Right forelimb (tissue), 1 donor: ENCODE measurements around the gene CHRM5.

Source experiments
- DNase-seq: peaks from one replicate; pipeline ENCODE4 v3.0.0-alpha.2; 2018

CHRM5 gene

GRCh38 chr15:33968224-33968623 is at the start of gene CHRM5:
CHRM5 (plus strand) TSS chr15:33968497; CDS start chr15:34062718, 94,221 bp downstream.
- DNase-seq = no peak

GRCh38 chr15:33923446-33923845 is 44.9 kb upstream of the CHRM5 start:
- no peak for DNase-seq

GRCh38 chr15:33926260-33926659 is 42.0 kb upstream of the CHRM5 start:
- DNase-seq = no peak

GRCh38 chr15:33932734-33933133 is 35.6 kb upstream of the CHRM5 start:
- DNase-seq = no peak

GRCh38 chr15:33934396-33934795 is 33.9 kb upstream of the CHRM5 start:
- no peak for DNase-seq

- DNase-seq = no peak
These were observed 33.4 kb upstream of the CHRM5 start for GRCh38 chr15:33934921-33935320.

- no peak for DNase-seq
These were observed 26.8 kb upstream of the CHRM5 start for GRCh38 chr15:33941279-33942063.

GRCh38 chr15:33946152-33946551 is 22.1 kb upstream of the CHRM5 start:
- DNase-seq = no peak

GRCh38 chr15:33955945-33956344 is 12.4 kb upstream of the CHRM5 start:
- DNase-seq = no peak

GRCh38 chr15:33956397-33956796 is 11.9 kb upstream of the CHRM5 start:
- DNase-seq = no peak

GRCh38 chr15:33959844-33960548 is 8.3 kb upstream of the CHRM5 start:
- DNase-seq = no peak

GRCh38 chr15:33960549-33960935 is 7.8 kb upstream of the CHRM5 start:
- DNase-seq = no peak

GRCh38 chr15:33963831-33964664 is 4.2 kb upstream of the CHRM5 start:
- no peak for DNase-seq

- DNase-seq = no peak
These were observed 3.6 kb upstream of the CHRM5 start for GRCh38 chr15:33964665-33965040.

- DNase-seq = no peak
These were observed 524 bp downstream of the CHRM5 start for GRCh38 chr15:33968821-33969220.

GRCh38 chr15:33971811-33972210 is 3.5 kb downstream of the CHRM5 start:
- DNase-seq = no peak

GRCh38 chr15:33975022-33975565 is 6.8 kb downstream of the CHRM5 start:
- DNase-seq = no peak

- no peak for DNase-seq
These were observed 11.9 kb downstream of the CHRM5 start for GRCh38 chr15:33980159-33980558.

- DNase-seq = no peak
These were observed 14.2 kb downstream of the CHRM5 start for GRCh38 chr15:33982516-33982915.

GRCh38 chr15:33985287-33985686 is 17.0 kb downstream of the CHRM5 start:
- DNase-seq = no peak

- no peak for DNase-seq
These were observed 17.5 kb downstream of the CHRM5 start for GRCh38 chr15:33985751-33986150.

GRCh38 chr15:33987444-33987843 is 19.1 kb downstream of the CHRM5 start:
- no peak for DNase-seq

- no peak for DNase-seq
These were observed 20.1 kb downstream of the CHRM5 start for GRCh38 chr15:33988384-33988783.
